Breast epithelium (tissue), 3 donors: ENCODE measurements around the gene SEL1L3.

ENCODE experiments used
- POLR2A ChIP-seq: fragments of 450-650 bp; IDR thresholded peaks from one replicate; pipeline ENCODE4 v1.6.1; 2016; ENCODE audit warnings: antibody characterized with exemption, mild to moderate bottlenecking, moderate library complexity
- POLR2AphosphoS5 ChIP-seq, 3 donors: sonication (generic); formaldehyde crosslinking; IDR thresholded peaks; one replicate each; pipeline ENCODE4 v1.6.1; 2017; ENCODE audit warnings: antibody characterized with exemption in 3 of 3
- TF ChIP-seq, protein P1 (sequence below), 3 donors: fragments of 450-650 bp; IDR thresholded peaks; one replicate each; pipeline ENCODE4 v1.5.1; 2016 to 2017; ENCODE audit warnings: antibody characterized with exemption in 3 of 3, mild to moderate bottlenecking in 3 of 3, moderate library complexity in 3 of 3

DNA sequence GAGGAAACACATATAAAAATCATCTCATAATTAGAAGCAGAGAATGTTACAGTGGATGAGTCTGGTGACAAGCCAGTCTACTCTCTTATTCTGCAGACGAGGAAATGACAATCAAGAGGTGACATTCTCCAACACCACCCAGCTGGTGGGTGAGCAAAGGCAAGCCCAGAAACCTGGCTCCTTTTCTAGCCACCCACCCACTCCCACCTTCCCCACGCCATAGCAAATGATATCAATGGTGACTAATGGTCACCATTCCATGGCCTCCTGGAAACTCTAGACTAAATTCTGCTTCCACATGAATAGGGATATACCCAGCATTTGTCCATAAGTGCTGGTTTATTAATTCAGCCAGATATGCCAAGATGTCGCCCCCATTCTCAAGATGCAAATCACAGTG is 10.7 kb downstream of the SEL1L3 start:
- TF ChIP-seq POLR2A (no peak), POLR2AphosphoS5 (IDR thresholded peaks at IDR 0.05) (no peak)
- TF ChIP-seq, protein P1, sequence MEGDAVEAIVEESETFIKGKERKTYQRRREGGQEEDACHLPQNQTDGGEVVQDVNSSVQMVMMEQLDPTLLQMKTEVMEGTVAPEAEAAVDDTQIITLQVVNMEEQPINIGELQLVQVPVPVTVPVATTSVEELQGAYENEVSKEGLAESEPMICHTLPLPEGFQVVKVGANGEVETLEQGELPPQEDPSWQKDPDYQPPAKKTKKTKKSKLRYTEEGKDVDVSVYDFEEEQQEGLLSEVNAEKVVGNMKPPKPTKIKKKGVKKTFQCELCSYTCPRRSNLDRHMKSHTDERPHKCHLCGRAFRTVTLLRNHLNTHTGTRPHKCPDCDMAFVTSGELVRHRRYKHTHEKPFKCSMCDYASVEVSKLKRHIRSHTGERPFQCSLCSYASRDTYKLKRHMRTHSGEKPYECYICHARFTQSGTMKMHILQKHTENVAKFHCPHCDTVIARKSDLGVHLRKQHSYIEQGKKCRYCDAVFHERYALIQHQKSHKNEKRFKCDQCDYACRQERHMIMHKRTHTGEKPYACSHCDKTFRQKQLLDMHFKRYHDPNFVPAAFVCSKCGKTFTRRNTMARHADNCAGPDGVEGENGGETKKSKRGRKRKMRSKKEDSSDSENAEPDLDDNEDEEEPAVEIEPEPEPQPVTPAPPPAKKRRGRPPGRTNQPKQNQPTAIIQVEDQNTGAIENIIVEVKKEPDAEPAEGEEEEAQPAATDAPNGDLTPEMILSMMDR (IDR thresholded peaks at IDR 0.05), result no peak
